Thoracic aorta (tissue), 2 donors: ENCODE data around the gene PCNX2. TPM values are rescaled to one million over a fixed set of nuclear protein-coding genes. Genes with fewer than 3 reads are reported as not detected.

Source experiments
- ATAC-seq: fragments of 150-250 bp; one replicate; pipeline ENCODE4 v1.8.0; 2017; ENCODE audit warnings: low read depth; ENCODE audit not compliant: insufficient number of reproducible peaks, low FRiP score
- DNase-seq: peaks from one replicate; pipeline ENCODE4 v3.0.0-alpha.2; 2020; ENCODE audit warnings: low spot score
- H3K27ac ChIP-seq, 2 donors: fragments of 200-600 bp; sonication (generic); 1 replicate in 1 of 2; 2 replicates in 1 of 2; pipeline ENCODE4 v1.5.1; 2016; ENCODE audit warnings: mild to moderate bottlenecking in 2 of 2, moderate library complexity in 2 of 2
- H3K27me3 ChIP-seq: fragments of 200-600 bp; sonication (generic); replicated peaks from 2 replicates; pipeline ENCODE4 v1.6.0; 2016; ENCODE audit warnings: mild to moderate bottlenecking; ENCODE audit not compliant: insufficient read depth
- H3K36me3 ChIP-seq: fragments of 200-600 bp; sonication (generic); one replicate; pipeline ENCODE4 v1.5.1; 2016
- H3K4me1 ChIP-seq, 2 donors: fragments of 200-600 bp; sonication (generic); 1 replicate in 1 of 2; 2 replicates in 1 of 2; pipeline versions ENCODE4 v1.5.1 to v1.6.0; 2016; ENCODE audit warnings: low read depth in 2 of 2, mild to moderate bottlenecking in 1 of 2; ENCODE audit not compliant: control insufficient read depth in 1 of 2
- H3K4me3 ChIP-seq: fragments of 200-600 bp; sonication (generic); 2 replicates; pipeline ENCODE4 v1.5.1; 2016; ENCODE audit warnings: mild to moderate bottlenecking
- H3K9me3 ChIP-seq: fragments of 200-600 bp; sonication (generic); 2 replicates; pipeline ENCODE4 v1.5.1; 2016
- CTCF ChIP-seq: fragments of 200-600 bp; sonication (generic); IDR thresholded peaks from one replicate; pipeline ENCODE4 v1.5.1; 2019; ENCODE audit warnings: antibody characterized with exemption
- total RNA-seq, 2 donors: library from RNA; depleted of rRNA; stranded (reverse); fragments of >200 nt; gene quantifications; one replicate each; pipeline versions ENCODE4 v1.1.0 to v1.2.3, GENCODE V29; 2016

PCNX2 gene
- total RNA-seq, 2 donors from 2014 or later: 13.6 to 14.8 TPM

GRCh38 chr1:232982238-232982944 is 313.1 kb downstream of the PCNX2 start:
- Histone ChIP-seq H3K4me1 (peaks cover 0 to 5% of the 10 kb centered on the region in 2 donors), H3K4me3 (no peak overlapping the region), H3K27me3 (no peaks in the 10 kb centered on the region), H3K36me3 (no peaks in the 10 kb centered on the region), H3K27ac (no peak overlapping the region), H3K9me3 (no peaks in the 10 kb centered on the region)
- TF ChIP-seq CTCF: no peak
- no peak for ATAC-seq
- DNase-seq: no peak

GRCh38 chr1:232980986-232981560 is 314.5 kb downstream of the PCNX2 start:
- ATAC-seq (no peak), DNase-seq (no peak)
- peaks cover 10% of the 10 kb centered on the region for H3K36me3 ChIP-seq
- H3K4me1 ChIP-seq: peaks cover 0 to 5% of the 10 kb centered on the region in 2 donors
- H3K27me3 ChIP-seq: no peaks in the 10 kb centered on the region
- no peak overlapping the region for H3K4me3 ChIP-seq
- no peak overlapping the region for H3K27ac ChIP-seq
- H3K9me3 ChIP-seq: no peaks in the 10 kb centered on the region
- TF ChIP-seq CTCF: no peak

GRCh38 chr1:232980355-232980978 is 315.1 kb downstream of the PCNX2 start:
- no peak for ATAC-seq
- DNase-seq: no peak
- H3K27ac ChIP-seq: no peak overlapping the region
- no peaks in the 10 kb centered on the region for H3K9me3 ChIP-seq
- no peak for TF ChIP-seq CTCF
- no peak overlapping the region for H3K4me3 ChIP-seq
- H3K27me3 ChIP-seq: no peaks in the 10 kb centered on the region
- H3K4me1 ChIP-seq: peaks cover 0 to 5% of the 10 kb centered on the region in 2 donors
- peaks cover 10% of the 10 kb centered on the region for H3K36me3 ChIP-seq

- no peak for TF ChIP-seq CTCF
- DNase-seq (no peak), ATAC-seq (no peak)
- Histone ChIP-seq H3K27me3 (no peaks in the 10 kb centered on the region), H3K9me3 (no peaks in the 10 kb centered on the region), H3K4me1 (peaks cover 0 to 5% of the 10 kb centered on the region in 2 donors), H3K36me3 (peaks cover 10% of the 10 kb centered on the region), H3K4me3 (no peak overlapping the region), H3K27ac (no peak overlapping the region)
Measured at GRCh38 chr1:232979558-232979957, 316.0 kb downstream of the PCNX2 start.

- Histone ChIP-seq H3K36me3 (peaks cover 10% of the 10 kb centered on the region), H3K4me1 (peaks cover 0 to 5% of the 10 kb centered on the region in 2 donors), H3K27me3 (no peaks in the 10 kb centered on the region), H3K4me3 (no peak overlapping the region), H3K9me3 (no peaks in the 10 kb centered on the region), H3K27ac (no peak overlapping the region)
- ATAC-seq (no peak), DNase-seq (no peak)
- no peak for TF ChIP-seq CTCF
Measured at GRCh38 chr1:232978815-232979214, 316.7 kb downstream of the PCNX2 start.
